IPS-18a (cell line): ENCODE results near the gene WWP2.

Experiments
- H3K27ac ChIP-seq: one replicate; pipeline ENCODE4 v1.5.1; 2013; ENCODE audit warnings: low read length
- H3K27me3 ChIP-seq: one replicate; pipeline ENCODE4 v1.6.1; 2013; ENCODE audit warnings: mild to moderate bottlenecking, low read length; ENCODE audit not compliant: control insufficient read depth, insufficient read depth
- H3K36me3 ChIP-seq: one replicate; pipeline ENCODE4 v1.6.1; 2013; ENCODE audit warnings: low read depth, low read length; ENCODE audit not compliant: control insufficient read depth
- H3K4me1 ChIP-seq: one replicate; pipeline ENCODE4 v1.6.1; 2013; ENCODE audit warnings: low read depth, low read length; ENCODE audit not compliant: control insufficient read depth
- H3K4me3 ChIP-seq: one replicate; pipeline ENCODE4 v1.5.1; 2013; ENCODE audit warnings: low read length
- H3K9ac ChIP-seq: one replicate; pipeline ENCODE4 v1.6.1; 2013; ENCODE audit warnings: mild to moderate bottlenecking, low read length, moderate library complexity
- H3K9me3 ChIP-seq: one replicate; pipeline ENCODE4 v1.6.1; 2013; ENCODE audit warnings: low read depth, low read length; ENCODE audit not compliant: control insufficient read depth

Gene WWP2

GRCh38 chr16:69855592-69855991 lies 93.5 kb downstream of the WWP2 start:
- Histone ChIP-seq H3K9me3 (no peaks in the 10 kb centered on the region), H3K4me1 (no peaks in the 10 kb centered on the region), H3K27ac (no peak overlapping the region), H3K9ac (no peak overlapping the region), H3K36me3 (no peaks in the 10 kb centered on the region), H3K27me3 (no peaks in the 10 kb centered on the region), H3K4me3 (no peak overlapping the region)

DNA sequence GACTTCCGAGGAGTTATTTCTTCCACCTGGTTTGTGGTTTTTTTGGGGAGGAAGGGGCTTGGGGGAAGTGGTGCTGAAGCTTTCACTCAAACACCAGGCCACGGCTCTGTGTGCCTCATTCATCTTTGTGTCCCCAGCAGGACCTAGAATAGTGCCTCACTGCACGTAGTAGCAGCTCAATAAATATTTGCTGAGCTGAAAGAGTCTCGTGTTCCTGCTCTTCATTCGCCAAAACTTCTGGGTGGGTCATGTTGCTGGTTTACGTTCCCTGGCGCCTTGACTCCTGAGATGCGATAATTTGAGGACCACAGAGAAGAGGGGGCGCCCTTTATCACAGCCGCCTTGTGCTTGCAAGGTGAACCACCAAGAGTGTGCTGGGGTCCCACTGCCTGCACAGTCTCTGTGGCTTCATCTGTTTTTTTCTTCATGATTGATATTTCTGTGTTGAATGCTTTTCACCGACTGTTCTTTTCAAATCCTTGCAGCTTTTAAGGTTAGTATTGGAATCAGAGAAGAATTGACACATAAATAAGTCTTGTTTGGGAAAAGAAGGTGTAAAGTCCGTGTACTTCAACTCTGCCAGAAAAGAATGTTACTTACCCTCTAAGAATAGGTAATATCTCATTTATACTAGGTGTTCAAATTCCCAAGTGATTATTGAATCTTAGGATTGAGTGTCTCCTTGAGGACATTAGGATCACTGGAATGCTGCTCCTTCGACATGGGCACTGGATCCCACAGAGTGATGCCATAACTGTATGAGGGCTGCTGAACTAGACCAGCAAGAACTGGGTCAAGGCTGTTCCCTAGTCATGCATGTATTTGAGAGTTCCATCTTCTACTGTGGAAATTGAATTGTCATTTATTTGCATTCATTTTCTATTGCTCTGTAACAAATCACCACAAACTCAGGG lies 96.3 kb downstream of the WWP2 start:
- no peaks in the 10 kb centered on the region for H3K4me1 ChIP-seq

DNA sequence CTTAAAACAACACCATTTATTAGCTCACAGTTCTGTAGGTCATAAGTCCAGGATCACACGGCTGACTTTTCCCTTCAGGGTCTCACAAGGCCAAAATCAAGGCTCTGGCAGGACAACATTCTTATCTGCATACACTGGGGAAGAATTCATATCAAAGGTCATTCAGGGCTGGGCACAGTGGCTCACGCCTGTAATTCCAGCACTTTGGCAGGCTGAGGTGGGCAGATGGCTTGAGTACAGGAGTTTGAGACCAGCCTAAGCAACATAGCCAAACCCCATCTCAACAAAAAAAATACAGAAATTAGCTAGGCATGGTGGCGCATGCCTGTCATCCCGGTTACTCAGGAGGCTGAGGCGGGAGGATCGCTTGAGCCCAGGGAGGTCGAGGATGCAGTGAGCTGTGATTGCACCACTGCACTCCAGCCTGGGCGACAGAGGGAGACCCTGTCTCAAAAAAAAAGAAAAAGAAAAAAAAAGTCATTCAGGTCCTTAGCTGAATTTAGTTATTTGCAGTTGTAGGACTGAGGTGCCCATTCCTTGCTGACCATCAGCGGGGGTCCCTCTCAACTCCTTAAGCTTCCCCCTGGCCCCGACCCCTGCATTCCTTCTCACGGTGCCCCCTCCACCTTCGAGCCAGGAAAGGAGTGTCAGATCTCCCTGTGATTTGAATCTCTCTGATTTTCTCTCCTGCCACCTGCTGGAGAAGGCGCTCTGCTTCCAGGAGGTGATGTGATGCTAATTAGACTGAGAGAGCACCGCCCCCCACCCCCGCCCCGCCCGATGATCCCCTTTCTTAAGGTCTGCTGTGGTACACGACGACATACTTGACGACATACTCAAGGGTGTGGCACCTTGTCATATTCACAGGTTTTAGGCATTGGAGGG lies 97.2 kb downstream of the WWP2 start:
- H3K27me3 ChIP-seq, result no peaks in the 10 kb centered on the region
- no peak overlapping the region for H3K27ac ChIP-seq
- no peaks in the 10 kb centered on the region for H3K9me3 ChIP-seq
- no peak overlapping the region for H3K4me3 ChIP-seq
- H3K9ac ChIP-seq, result no peak overlapping the region
- H3K4me1 ChIP-seq, result no peaks in the 10 kb centered on the region
- no peaks in the 10 kb centered on the region for H3K36me3 ChIP-seq

More for the DNA sequence above, 96.3 kb downstream of the WWP2 start:
- H3K9me3 ChIP-seq, result no peaks in the 10 kb centered on the region
- no peak overlapping the region for H3K9ac ChIP-seq
- H3K4me3 ChIP-seq, result no peak overlapping the region
- no peak overlapping the region for H3K27ac ChIP-seq
- H3K27me3 ChIP-seq, result no peaks in the 10 kb centered on the region
- H3K36me3 ChIP-seq, result no peaks in the 10 kb centered on the region

GRCh38 chr16:69860233-69861231 lies 98.4 kb downstream of the WWP2 start:
- Histone ChIP-seq H3K4me1 (no peaks in the 10 kb centered on the region), H3K27me3 (no peaks in the 10 kb centered on the region), H3K36me3 (no peaks in the 10 kb centered on the region), H3K9me3 (no peaks in the 10 kb centered on the region), H3K4me3 (no peak overlapping the region), H3K27ac (no peak overlapping the region), H3K9ac (no peak overlapping the region)

- H3K36me3 ChIP-seq, result no peaks in the 10 kb centered on the region
- H3K27me3 ChIP-seq, result no peaks in the 10 kb centered on the region
- no peak overlapping the region for H3K27ac ChIP-seq
- no peaks in the 10 kb centered on the region for H3K4me1 ChIP-seq
- no peak overlapping the region for H3K9ac ChIP-seq
- no peak overlapping the region for H3K4me3 ChIP-seq
- no peaks in the 10 kb centered on the region for H3K9me3 ChIP-seq
Measured at GRCh38 chr16:69861292-69862030, 99.3 kb downstream of the WWP2 start.

GRCh38 chr16:69863401-69864281 lies 101.5 kb downstream of the WWP2 start:
- H3K4me1 ChIP-seq, result no peaks in the 10 kb centered on the region
- no peak overlapping the region for H3K27ac ChIP-seq
- H3K27me3 ChIP-seq, result no peaks in the 10 kb centered on the region
- H3K9me3 ChIP-seq, result no peaks in the 10 kb centered on the region
- H3K4me3 ChIP-seq, result no peak overlapping the region
- H3K36me3 ChIP-seq, result no peaks in the 10 kb centered on the region
- H3K9ac ChIP-seq, result no peak overlapping the region

DNA sequence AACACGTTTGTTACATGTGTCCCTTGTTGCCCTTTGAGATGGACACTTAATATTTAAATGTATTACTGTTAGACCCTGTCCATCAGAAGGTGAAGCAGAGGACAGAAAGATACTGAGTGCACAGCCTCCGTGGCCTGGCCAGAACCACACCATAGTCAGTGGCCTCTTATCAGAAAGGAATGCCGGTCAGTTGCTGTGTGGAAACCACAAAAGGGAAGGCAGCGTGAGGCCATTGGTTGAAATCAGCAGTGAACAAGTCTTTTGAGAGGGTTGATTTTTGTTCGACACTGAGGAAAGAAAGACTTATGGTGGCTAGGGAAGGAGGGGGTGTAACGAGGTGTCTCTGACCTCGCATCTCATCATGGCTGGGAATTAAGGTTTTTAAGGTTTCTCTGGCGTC lies 103.6 kb downstream of the WWP2 start:
- Histone ChIP-seq H3K4me3 (no peak overlapping the region), H3K9me3 (no peaks in the 10 kb centered on the region), H3K27me3 (no peaks in the 10 kb centered on the region), H3K4me1 (no peaks in the 10 kb centered on the region), H3K9ac (no peak overlapping the region), H3K36me3 (no peaks in the 10 kb centered on the region), H3K27ac (no peak overlapping the region)

GRCh38 chr16:69867784-69868560 lies 105.8 kb downstream of the WWP2 start:
- Histone ChIP-seq H3K27ac (no peak overlapping the region), H3K4me3 (no peak overlapping the region), H3K27me3 (no peaks in the 10 kb centered on the region), H3K9ac (no peak overlapping the region), H3K36me3 (peaks cover 9% of the 10 kb centered on the region), H3K4me1 (no peaks in the 10 kb centered on the region), H3K9me3 (no peaks in the 10 kb centered on the region)

GRCh38 chr16:69870761-69871160 lies 108.6 kb downstream of the WWP2 start:
- Histone ChIP-seq H3K9me3 (no peaks in the 10 kb centered on the region), H3K36me3 (peaks cover 11% of the 10 kb centered on the region), H3K4me1 (no peaks in the 10 kb centered on the region), H3K9ac (no peak overlapping the region), H3K27me3 (no peaks in the 10 kb centered on the region), H3K4me3 (no peak overlapping the region), H3K27ac (no peak overlapping the region)
